CD4-positive, CD25-positive, alpha-beta regulatory T cell (primary cell): ENCODE data around the gene PLCB4. TPM values are rescaled to one million over a fixed set of nuclear protein-coding genes. Genes with fewer than 3 reads are reported as not detected.

Source experiments
- ATAC-seq, 2 donors: fragments of 150-1000 bp; cut with Tn5 transposase; one replicate each; pipeline ENCODE4 v1.10.0; 2021; ENCODE audit warnings: low read depth in 2 of 2, moderate number of reproducible peaks in 2 of 2, moderate library complexity in 1 of 2
- DNase-seq, 3 donors: peaks; one replicate each; pipeline versions ENCODE4 v3.0.0 to v3.0.0-alpha.2; 2012 to 2022; ENCODE audit warnings: mixed read lengths in 1 of 3
- H3K27ac ChIP-seq: one replicate; pipeline ENCODE4 v1.7.0; 2013; ENCODE audit warnings: mild to moderate bottlenecking, low read length; ENCODE audit not compliant: insufficient read depth, poor library complexity, severe bottlenecking
- H3K27me3 ChIP-seq: one replicate; pipeline ENCODE4 v1.7.0; 2013; ENCODE audit warnings: low read length; ENCODE audit not compliant: control insufficient read depth, insufficient read depth
- H3K36me3 ChIP-seq: one replicate; pipeline ENCODE4 v1.7.0; 2013; ENCODE audit warnings: mild to moderate bottlenecking, low read length, moderate library complexity; ENCODE audit not compliant: control insufficient read depth, insufficient read depth
- H3K4me1 ChIP-seq: 2 replicates; pipeline ENCODE4 v1.7.0; 2013; ENCODE audit warnings: mild to moderate bottlenecking, low read length; ENCODE audit not compliant: insufficient read depth, control insufficient read depth, poor library complexity, severe bottlenecking
- H3K4me3 ChIP-seq: one replicate; pipeline ENCODE4 v1.7.0; 2013; ENCODE audit warnings: low read depth, mild to moderate bottlenecking, low read length, moderate library complexity
- H3K9me3 ChIP-seq, 2 experiments: 1 replicate in 1 of 2; 2 replicates in 1 of 2; pipeline ENCODE4 v1.7.0; 2013; ENCODE audit warnings: low read length in 2 of 2, mild to moderate bottlenecking in 1 of 2, moderate library complexity in 1 of 2; ENCODE audit not compliant: control insufficient read depth in 2 of 2
- H3K27ac Mint-ChIP-seq, 3 donors: one replicate each; pipeline ENCODE4 v1.8.0; 2020 to 2022; ENCODE audit warnings: mild to moderate bottlenecking in 3 of 3, mixed read lengths in 3 of 3, moderate library complexity in 2 of 3
- H3K27me3 Mint-ChIP-seq: one replicate; pipeline ENCODE4 v1.8.0; 2022; ENCODE audit warnings: mild to moderate bottlenecking, mixed read lengths
- H3K36me3 Mint-ChIP-seq: one replicate; pipeline ENCODE4 v1.8.0; 2020; ENCODE audit warnings: mixed read lengths
- H3K4me1 Mint-ChIP-seq, 4 donors: one replicate each; pipeline ENCODE4 v1.8.0; 2020 to 2022; ENCODE audit warnings: mixed read lengths in 4 of 4, mild to moderate bottlenecking in 1 of 4
- H3K4me3 Mint-ChIP-seq, 4 donors: one replicate each; pipeline ENCODE4 v1.8.0; 2020 to 2022; ENCODE audit warnings: mild to moderate bottlenecking in 4 of 4, mixed read lengths in 4 of 4, moderate library complexity in 3 of 4
- H3K9me3 Mint-ChIP-seq, 7 donors: one replicate each; pipeline ENCODE4 v1.8.0; 2020 to 2022; ENCODE audit warnings: mixed read lengths in 7 of 7, mild to moderate bottlenecking in 3 of 7, moderate library complexity in 2 of 7
- polyA plus RNA-seq, 4 donors: library from polyadenylated mRNA; unstranded; fragments of 300-500 nt; fragmentation: Illumina TruSeq; gene quantifications; one replicate each; pipeline ENCODE4 v1.2.3, GENCODE V29; 2021
- total RNA-seq: library from RNA; stranded (reverse); gene quantifications from one replicate; pipeline ENCODE4 v1.2.3, GENCODE V29; 2022

PLCB4 gene
- total and polyA plus RNA-seq, 5 donors from 2014 or later, result 0.94 TPM; not detected in 4

- Histone ChIP-seq H3K4me3 (no peak overlapping the region), H3K9me3 (no peaks in the 10 kb centered on the region), H3K27ac (no peak overlapping the region), H3K36me3 (no peaks in the 10 kb centered on the region), H3K27me3 (no peaks in the 10 kb centered on the region), H3K4me1 (no peaks in the 10 kb centered on the region)
- Mint-ChIP-seq H3K27me3 (no peaks in the 10 kb centered on the region), H3K27ac (no peak overlapping the region), H3K36me3 (no peaks in the 10 kb centered on the region), H3K9me3 (peaks cover 0 to 5% (median 0%) of the 10 kb centered on the region in 7 donors), H3K4me3 (no peak overlapping the region), H3K4me1 (no peaks in the 10 kb centered on the region)
- DNase-seq, result no peak
- no peak for ATAC-seq
These were observed 264.0 kb downstream of the PLCB4 start for GRCh38 chr20:9332791-9333479.

DNA sequence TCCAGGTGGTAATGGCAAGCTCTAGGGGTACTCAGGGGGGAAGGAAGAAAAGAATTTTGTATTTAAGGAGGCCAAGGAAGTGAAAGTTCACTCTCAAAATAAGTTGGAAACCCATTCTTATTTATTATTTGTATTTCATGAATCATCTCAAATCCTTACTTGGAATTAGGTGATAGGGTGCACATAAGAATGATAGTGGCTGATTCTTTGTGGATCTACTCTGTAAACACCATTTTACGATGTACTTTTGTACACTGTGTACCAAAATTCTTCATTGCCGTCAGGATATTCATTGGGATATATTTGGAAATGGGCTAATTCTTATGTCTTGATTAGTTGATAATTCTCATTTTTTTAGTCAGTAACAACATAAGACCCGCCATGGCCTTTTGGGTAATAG is 266.0 kb downstream of the PLCB4 start:
- H3K36me3 Mint-ChIP-seq, result no peaks in the 10 kb centered on the region
- H3K27ac ChIP-seq, result no peak overlapping the region
- no peaks in the 10 kb centered on the region for H3K4me1 Mint-ChIP-seq
- DNase-seq (no peak), ATAC-seq (no peak)
- H3K36me3 ChIP-seq, result no peaks in the 10 kb centered on the region
- no peaks in the 10 kb centered on the region for H3K4me1 ChIP-seq
- H3K4me3 ChIP-seq, result no peak overlapping the region
- H3K9me3 ChIP-seq, result no peaks in the 10 kb centered on the region
- no peak overlapping the region for H3K27ac Mint-ChIP-seq
- H3K4me3 Mint-ChIP-seq, result no peak overlapping the region
- H3K27me3 ChIP-seq, result no peaks in the 10 kb centered on the region
- peaks cover 0 to 2% (median 0%) of the 10 kb centered on the region in 7 donors for H3K9me3 Mint-ChIP-seq
- no peaks in the 10 kb centered on the region for H3K27me3 Mint-ChIP-seq

DNA sequence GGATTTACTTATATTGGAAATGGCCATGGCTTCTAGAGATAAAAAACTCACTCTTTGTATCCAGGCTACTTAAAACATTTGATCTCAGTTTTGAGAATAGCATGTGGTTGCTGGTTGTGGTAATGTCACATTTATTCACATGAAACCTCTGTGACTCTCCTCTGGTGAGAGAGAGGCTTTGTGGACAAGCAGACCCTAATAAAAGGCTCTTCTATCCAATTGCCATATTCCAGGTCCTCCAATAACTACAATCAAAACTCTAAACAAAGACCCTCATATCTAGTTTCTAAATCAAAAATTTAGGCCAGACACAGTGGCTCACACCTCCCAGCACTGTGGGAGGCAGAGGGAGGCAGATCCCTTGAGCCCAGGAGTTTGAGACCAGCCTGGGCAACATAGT is 269.2 kb downstream of the PLCB4 start:
- no peaks in the 10 kb centered on the region for H3K4me1 Mint-ChIP-seq
- H3K27ac Mint-ChIP-seq, result no peak overlapping the region
- Histone ChIP-seq H3K9me3 (no peaks in the 10 kb centered on the region), H3K36me3 (no peaks in the 10 kb centered on the region), H3K4me3 (no peak overlapping the region), H3K4me1 (no peaks in the 10 kb centered on the region), H3K27me3 (no peaks in the 10 kb centered on the region), H3K27ac (no peak overlapping the region)
- H3K9me3 Mint-ChIP-seq, result peaks cover 0 to 2% (median 0%) of the 10 kb centered on the region in 7 donors
- no peak overlapping the region for H3K4me3 Mint-ChIP-seq
- H3K36me3 Mint-ChIP-seq, result no peaks in the 10 kb centered on the region
- no peak for ATAC-seq
- DNase-seq, result no peak
- no peaks in the 10 kb centered on the region for H3K27me3 Mint-ChIP-seq

DNA sequence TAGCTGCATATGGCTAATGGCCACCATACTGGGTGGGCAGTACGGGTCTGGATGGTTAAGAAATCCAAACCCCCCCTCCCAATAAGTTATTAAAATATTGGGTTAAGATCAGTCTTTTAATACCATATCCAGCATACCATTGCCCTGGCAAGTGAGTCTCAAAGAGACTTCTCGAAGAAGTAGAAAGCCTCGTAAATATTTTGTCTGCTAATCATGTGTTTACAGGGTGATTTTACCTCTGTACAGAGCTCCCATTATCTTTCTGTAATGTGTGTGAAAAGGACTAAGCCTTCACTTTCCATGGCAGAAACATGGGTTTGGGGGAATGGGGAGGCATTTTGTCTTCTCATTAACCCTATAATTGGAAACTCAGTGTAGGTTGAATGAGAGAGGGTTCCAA is 270.8 kb downstream of the PLCB4 start:
- Histone ChIP-seq H3K9me3 (no peaks in the 10 kb centered on the region), H3K4me1 (no peaks in the 10 kb centered on the region), H3K27ac (no peak overlapping the region), H3K27me3 (no peaks in the 10 kb centered on the region), H3K4me3 (no peak overlapping the region), H3K36me3 (no peaks in the 10 kb centered on the region)
- H3K4me1 Mint-ChIP-seq, result no peaks in the 10 kb centered on the region
- no peak overlapping the region for H3K4me3 Mint-ChIP-seq
- no peaks in the 10 kb centered on the region for H3K36me3 Mint-ChIP-seq
- H3K27ac Mint-ChIP-seq, result no peak overlapping the region
- peaks cover 0 to 2% (median 0%) of the 10 kb centered on the region in 7 donors for H3K9me3 Mint-ChIP-seq
- ATAC-seq, result no peak
- DNase-seq, result no peak
- H3K27me3 Mint-ChIP-seq, result no peaks in the 10 kb centered on the region

GRCh38 chr20:9342651-9343050 is 273.8 kb downstream of the PLCB4 start:
- no peak overlapping the region for H3K27ac ChIP-seq
- no peaks in the 10 kb centered on the region for H3K27me3 ChIP-seq
- H3K4me3 Mint-ChIP-seq, result no peak overlapping the region
- peaks cover 0 to 4% (median 0%) of the 10 kb centered on the region in 7 donors for H3K9me3 Mint-ChIP-seq
- no peaks in the 10 kb centered on the region for H3K9me3 ChIP-seq
- no peaks in the 10 kb centered on the region for H3K36me3 ChIP-seq
- H3K4me1 ChIP-seq, result no peaks in the 10 kb centered on the region
- DNase-seq (no peak), ATAC-seq (no peak)
- no peaks in the 10 kb centered on the region for H3K36me3 Mint-ChIP-seq
- no peaks in the 10 kb centered on the region for H3K4me1 Mint-ChIP-seq
- no peaks in the 10 kb centered on the region for H3K27me3 Mint-ChIP-seq
- no peak overlapping the region for H3K27ac Mint-ChIP-seq
- no peak overlapping the region for H3K4me3 ChIP-seq

GRCh38 chr20:9344083-9344920 is 275.4 kb downstream of the PLCB4 start:
- no peaks in the 10 kb centered on the region for H3K36me3 Mint-ChIP-seq
- H3K27me3 ChIP-seq, result no peaks in the 10 kb centered on the region
- H3K4me3 Mint-ChIP-seq, result no peak overlapping the region
- peaks cover 0 to 4% (median 0%) of the 10 kb centered on the region in 7 donors for H3K9me3 Mint-ChIP-seq
- no peaks in the 10 kb centered on the region for H3K27me3 Mint-ChIP-seq
- H3K9me3 ChIP-seq, result no peaks in the 10 kb centered on the region
- H3K36me3 ChIP-seq, result no peaks in the 10 kb centered on the region
- no peaks in the 10 kb centered on the region for H3K4me1 Mint-ChIP-seq
- ATAC-seq, result no peak
- no peak overlapping the region for H3K27ac Mint-ChIP-seq
- no peak overlapping the region for H3K4me3 ChIP-seq
- no peak overlapping the region for H3K27ac ChIP-seq
- H3K4me1 ChIP-seq, result no peaks in the 10 kb centered on the region
- DNase-seq, result no peak

DNA sequence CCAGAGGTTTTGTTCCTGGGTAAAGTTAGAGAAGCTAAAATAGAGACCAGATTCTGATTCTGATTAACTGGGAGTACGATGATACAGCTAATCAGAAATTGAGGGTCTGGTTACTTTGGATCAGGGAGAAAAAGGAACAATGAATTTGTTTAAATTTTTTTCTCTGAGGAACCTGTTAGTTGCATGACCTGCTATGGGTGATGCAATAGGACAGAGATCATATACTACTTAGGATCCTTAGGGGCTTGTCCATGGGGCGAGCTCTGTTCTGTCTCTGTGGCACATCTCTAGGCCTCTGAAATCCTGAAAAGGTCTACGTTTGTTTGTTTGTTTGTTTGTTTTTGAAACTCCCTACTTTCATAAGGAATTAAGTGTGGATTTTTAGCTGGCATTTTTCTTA is 279.4 kb downstream of the PLCB4 start:
- Mint-ChIP-seq H3K4me3 (no peak overlapping the region), H3K36me3 (no peaks in the 10 kb centered on the region), H3K27me3 (no peaks in the 10 kb centered on the region), H3K9me3 (peaks cover 0 to 4% (median 0%) of the 10 kb centered on the region in 7 donors), H3K4me1 (no peaks in the 10 kb centered on the region), H3K27ac (no peak overlapping the region)
- ATAC-seq (no peak), DNase-seq (no peak)
- Histone ChIP-seq H3K4me1 (no peaks in the 10 kb centered on the region), H3K27me3 (no peaks in the 10 kb centered on the region), H3K36me3 (no peaks in the 10 kb centered on the region), H3K9me3 (no peaks in the 10 kb centered on the region), H3K27ac (no peak overlapping the region), H3K4me3 (no peak overlapping the region)
